HepG2 (cell line): ENCODE results near the gene NFKBIA. TPM values are rescaled to one million over a fixed set of nuclear protein-coding genes. Genes with fewer than 3 reads are reported as not detected.
A peak's percentile ranks its signal among the peaks of the same experiment; 100 is the strongest.

ENCODE experiments used
- ATAC-seq: fragments of 200-7000 bp; cut with Tn5 transposase; 3 replicates; pipeline ENCODE4 v1.9.1; 2020; ENCODE audit warnings: mild to moderate bottlenecking, moderate library complexity
- BruUV-seq: library from RNA; stranded (reverse); fragments of 400-500 nt; replicated peaks from 2 replicates; lab custom pipeline; 2021; lab: Mats Ljungman, UMichigan
- CTCF ChIA-PET: fragments of 300-600 bp; formaldehyde crosslinking; extraction: SDS; loops from one replicate; lab custom pipeline; 2021; ENCODE audit warnings: low total read pairs, inconsistent platforms, low intra/inter-chr PET ratio; lab: Yijun Ruan, JAX
- POLR2A ChIA-PET: fragments of 350-600 bp; sonication (Branson Sonifier 250); formaldehyde crosslinking; loops from one replicate; lab custom pipeline; 2020; ENCODE audit warnings: antibody characterized with exemption, inconsistent platforms; lab: Yijun Ruan, JAX
- DNase-seq: peaks from one replicate; pipeline ENCODE4 v3.0.0-alpha.2; 2015; ENCODE audit warnings: low spot score
- FAIRE-seq: peaks from 3 replicates; lab custom pipeline; 2011; peaks lifted over from hg19 to GRCh38; lab: Jason Lieb, UNC
- H2AFZ ChIP-seq: one replicate; pipeline ENCODE4 v1.6.1; 2011; ENCODE audit warnings: low read length, inconsistent platforms
- H3K27ac ChIP-seq: fragments of 300-600 bp; 3 replicates; pipeline ENCODE4 v1.8.0; 2011; ENCODE audit warnings: mixed run types, mild to moderate bottlenecking, mixed read lengths, low read length, inconsistent platforms; ENCODE audit not compliant: insufficient read depth; ENCODE audit errors: extremely low read length
- H3K27me3 ChIP-seq, 2 experiments: fragments of 200-600 bp in 1 of 2; 2 replicates in 1 of 2; 3 replicates in 1 of 2; pipeline versions ENCODE4 v1.6.0 to v1.8.0; 2011; ENCODE audit warnings: low read length in 2 of 2, mild to moderate bottlenecking in 2 of 2, moderate library complexity in 2 of 2, inconsistent platforms in 1 of 2; ENCODE audit not compliant: insufficient read depth in 2 of 2, control insufficient read depth in 1 of 2
- H3K36me3 ChIP-seq, 2 experiments: fragments of 200-600 bp in 1 of 2; replicated peaks in 1 of 2; 2 replicates in 1 of 2; 3 replicates in 1 of 2; pipeline versions ENCODE4 v1.5.1 to v1.8.0; 2011; ENCODE audit warnings: low read length in 2 of 2, inconsistent platforms in 1 of 2; ENCODE audit not compliant: insufficient read depth in 2 of 2, control insufficient read depth in 1 of 2
- H3K4me1 ChIP-seq: 2 replicates; pipeline ENCODE4 v1.5.1; 2012; ENCODE audit warnings: low read length, inconsistent platforms; ENCODE audit not compliant: insufficient read depth
- H3K4me2 ChIP-seq: 2 replicates; pipeline ENCODE4 v1.6.0; 2011; ENCODE audit warnings: low read depth, low read length, inconsistent platforms
- H3K4me3 ChIP-seq, 3 experiments: fragments of 200-600 bp in 1 of 3; sonication (generic), shearing (Covaris generic) in 1 of 3; replicated peaks in 1 of 3; 2 replicates each; pipeline ENCODE4 v1.5.1; 2011 to 2016; ENCODE audit warnings: low read length in 3 of 3, inconsistent platforms in 2 of 3, low read depth in 2 of 3, mild to moderate bottlenecking in 2 of 3, control low read depth in 1 of 3, mixed read lengths in 1 of 3; ENCODE audit not compliant: insufficient read depth in 1 of 3
- H3K79me2 ChIP-seq: one replicate; pipeline ENCODE4 v1.6.1; 2011; ENCODE audit warnings: low read length, inconsistent platforms; ENCODE audit not compliant: insufficient read depth
- H3K9ac ChIP-seq: 2 replicates; pipeline ENCODE4 v1.6.0; 2011; ENCODE audit warnings: mild to moderate bottlenecking, low read depth, low read length, inconsistent platforms; ENCODE audit not compliant: insufficient read depth
- H3K9me3 ChIP-seq: 2 replicates; pipeline ENCODE4 v1.5.1; 2012; ENCODE audit warnings: mild to moderate bottlenecking, low read length
- H4K20me1 ChIP-seq: 2 replicates; pipeline ENCODE4 v1.6.0; 2011; ENCODE audit warnings: inconsistent platforms, mild to moderate bottlenecking, low read length, moderate library complexity; ENCODE audit not compliant: insufficient read depth
- DNMT1 ChIP-seq: sonication (generic); formaldehyde crosslinking; IDR thresholded peaks from 2 replicates; pipeline ENCODE4 v1.5.1; 2020; ENCODE audit warnings: mild to moderate bottlenecking, missing genetic modification reagents
- EP300 ChIP-seq, 3 experiments: sonication (generic) in 1 of 3; formaldehyde crosslinking in 1 of 3; IDR thresholded peaks; 2 replicates each; pipeline versions ENCODE4 v1.5.1 to v1.6.1; 2011 to 2020; ENCODE audit warnings: low read depth in 2 of 3, low read length in 2 of 3, borderline replicate concordance in 1 of 3, improper control_type of control experiment in 1 of 3, mild to moderate bottlenecking in 1 of 3, missing genetic modification reagents in 1 of 3, moderate library complexity in 1 of 3
- MAF1 ChIP-seq: sonication (generic); formaldehyde crosslinking; IDR thresholded peaks from 2 replicates; pipeline ENCODE4 v1.5.0; 2020; ENCODE audit warnings: missing genetic modification reagents, borderline replicate concordance
- MAFF ChIP-seq: IDR thresholded peaks from 2 replicates; pipeline ENCODE4 v1.6.1; 2011; ENCODE audit warnings: low read depth, low read length, improper control_type of control experiment
- PBX2 ChIP-seq: IDR thresholded peaks from 2 replicates; pipeline ENCODE4 v1.6.1; 2016; ENCODE audit warnings: control low read depth
- REPIN1 ChIP-seq: sonication (generic); formaldehyde crosslinking; IDR thresholded peaks from 2 replicates; pipeline ENCODE4 v1.8.0; 2022; ENCODE audit warnings: missing genetic modification reagents, low read depth, mild to moderate bottlenecking, borderline replicate concordance
- TBX2 ChIP-seq: sonication (generic); formaldehyde crosslinking; IDR thresholded peaks from 2 replicates; pipeline ENCODE4 v1.5.0; 2020; ENCODE audit warnings: missing genetic modification reagents, mild to moderate bottlenecking, borderline replicate concordance
- TCF7 ChIP-seq: sonication (generic); IDR thresholded peaks from 2 replicates; pipeline ENCODE4 v1.6.1; 2016; ENCODE audit warnings: antibody characterized with exemption, low read depth
- ZBTB2 ChIP-seq: sonication (generic); formaldehyde crosslinking; IDR thresholded peaks from 2 replicates; pipeline ENCODE4 v1.8.0; 2022; ENCODE audit warnings: low read depth, missing genetic modification reagents
- ZBTB49 ChIP-seq: sonication (generic); formaldehyde crosslinking; IDR thresholded peaks from 2 replicates; pipeline ENCODE4 v1.4.0; 2020; ENCODE audit warnings: missing genetic modification reagents, borderline replicate concordance
- ZC3H4 ChIP-seq: sonication (generic); formaldehyde crosslinking; IDR thresholded peaks from 2 replicates; pipeline ENCODE4 v1.4.0; 2020; ENCODE audit warnings: missing genetic modification reagents, borderline replicate concordance
- WGBS: methylation state at CpG from one replicate; pipeline ENCODE4 v1.1.6; 2017; ENCODE audit warnings: low lambda C conversion rate; 5-methylcytosine and 5-hydroxymethylcytosine counted together
- in situ Hi-C: cut with HindIII; loops from 2 replicates; pipeline ENCODE4 v1.10.0; 2017; ENCODE audit warnings: low pct_unique_long_range_greater_than_20kb; ENCODE audit not compliant: extremely low pct_ligation_motif_present
- intact Hi-C: fragments of 100-400 bp; cut with micrococcal nuclease; formaldehyde crosslinking; loops from one replicate; pipeline ENCODE4 v1.10.0; 2022; ENCODE audit not compliant: unreplicated experiment
- polyA plus RNA-seq, 8 experiments: library from polyadenylated mRNA; depleted of rRNA in 3 of 8; stranded (reverse) in 7 of 8; unstranded in 1 of 8; fragments of >200 nt; fragmentation: Illumina TruSeq in 4 of 8; extraction: Trizol in 4 of 8; gene quantifications; 2 replicates each; pipeline versions ENCODE4 v1.2.1 to v1.2.3, GENCODE V29; 2011 to 2016; ENCODE audit warnings: low read depth in 4 of 8, missing spikeins in 1 of 8, mixed read lengths in 1 of 8; ENCODE audit not compliant: insufficient read depth in 1 of 8
- total RNA-seq, 5 experiments: library from RNA; depleted of rRNA; stranded (reverse); fragments of >200 nt; fragmentation: Illumina TruSeq; extraction: Trizol; gene quantifications; 2 replicates each; pipeline ENCODE4 v1.2.3, GENCODE V29; 2016; ENCODE audit warnings: low read depth in 1 of 5

The NFKBIA gene
- total and polyA plus RNA-seq, 2 of the 13 experiments (the other 11 are each of a cell fraction or from before 2014, with no cell fraction given), result 197 to 319 TPM

GRCh38 chr14:35394326-35395013, 10.1 kb downstream of the NFKBIA start (continued):
- TF ChIP-seq MAF1 (CRISPR knock-in tag) (0 out of 2 replicates have a peak, but pooled peaks have one; percentile 24), EP300 (IDR thresholded peaks at IDR 0.05; ENCODE audit: low read depth in 2 of 2, low read length in 2 of 2) (no peak), EP300 (CRISPR knock-in tag; IDR thresholded peaks at IDR 0.05; ENCODE audit: borderline replicate concordance) (0 out of 2 replicates have a peak, but pooled peaks have one; percentile 11)

GRCh38 chr14:35393826-35394225, 10.7 kb downstream of the NFKBIA start:
- 86% methylated on average over 2 of the region's 2 CpGs for WGBS
- intact Hi-C loops, result no loop called here
- BruUV-seq, result no TSS peak

More at GRCh38 chr14:35393826-35394225, 10.7 kb downstream of the NFKBIA start:
- H2AFZ ChIP-seq, result no peak overlapping the region
- no peak overlapping the region for H3K9ac ChIP-seq
- in situ Hi-C loops, result no loop called here
- no peaks in the 10 kb centered on the region for H3K79me2 ChIP-seq
- no peak overlapping the region for H3K27ac ChIP-seq
- no peaks in the 10 kb centered on the region for H3K36me3 ChIP-seq
- POLR2A ChIA-PET, result interaction anchor here (1.0 to 12.0 kb wide), 5 partner anchors 9 to 413 kb away, joined by 3 to 211 read pairs (median 5); partner anchors contain the start of gene NFKBIA
- H4K20me1 ChIP-seq, result no peaks in the 10 kb centered on the region
- CTCF ChIA-PET, result interaction anchor here (1.3 kb wide), 1 partner anchor 13 kb away, joined by 3 read pairs; no protein-coding TSS in a partner anchor
- DNase-seq (no peak), FAIRE-seq (no peak), ATAC-seq (no peak)
- H3K9me3 ChIP-seq, result no peaks in the 10 kb centered on the region
- H3K27me3 ChIP-seq, result no peaks in the 10 kb centered on the region; a peak in 1 of 5 replicates
- no peak overlapping the region for H3K4me3 ChIP-seq
- H3K4me1 ChIP-seq, result peaks cover 49% of the 10 kb centered on the region
- TF ChIP-seq PBX2 (CRISPR knock-in tag) (no peak), ZC3H4 (CRISPR knock-in tag) (no peak), TCF7 (no peak), ZBTB49 (CRISPR knock-in tag) (no peak), TBX2 (CRISPR knock-in tag) (no peak), MAFF (no peak), REPIN1 (CRISPR knock-in tag) (no peak), ZBTB2 (CRISPR knock-in tag) (no peak), DNMT1 (CRISPR knock-in tag) (no peak)
- H3K4me2 ChIP-seq, result no peak overlapping the region
